ENCODE results near the gene KCTD16.
A peak's percentile ranks its signal among the peaks of the same experiment; 100 is the strongest.

KCTD16 gene

DNA sequence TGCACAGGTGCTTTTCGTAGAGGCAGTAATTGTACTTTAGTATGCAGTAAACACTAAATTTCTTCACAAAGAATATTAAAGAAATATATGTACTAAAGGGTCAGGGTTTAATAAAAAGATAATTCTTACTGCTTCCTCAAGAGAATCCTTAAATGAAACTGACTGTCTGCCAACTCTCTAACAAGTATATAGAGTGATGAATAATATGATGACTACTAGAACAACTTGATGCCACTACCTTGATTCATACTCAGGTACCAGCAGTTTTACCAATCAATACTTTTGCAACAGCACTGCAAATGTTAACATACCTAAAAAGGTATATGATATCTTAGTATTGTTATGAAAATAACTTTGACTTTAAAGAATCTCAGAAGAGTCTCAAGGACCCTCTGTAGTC lies 4.0 kb upstream of the KCTD16 start:
- DNase-seq: no peak

DNA sequence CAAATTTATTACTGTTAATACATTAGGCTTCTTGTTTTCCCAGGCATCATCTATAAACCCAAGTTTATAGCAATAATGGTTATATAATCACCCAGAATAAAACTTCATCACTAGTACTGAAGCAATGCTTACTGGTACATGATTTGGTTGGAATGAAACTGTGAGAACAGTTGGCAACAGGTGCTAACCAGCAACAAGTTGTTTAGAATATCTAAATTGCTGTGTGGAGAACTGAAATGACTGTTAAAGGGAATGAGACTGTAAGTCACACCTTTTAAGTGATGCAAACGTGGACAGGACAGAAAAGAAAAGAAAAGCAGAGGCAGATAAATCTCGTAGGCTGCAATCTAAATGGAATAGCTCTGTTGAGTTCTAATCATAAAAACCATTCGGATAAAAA lies 2.7 kb upstream of the KCTD16 start:
- DNase-seq: no peak

DNA sequence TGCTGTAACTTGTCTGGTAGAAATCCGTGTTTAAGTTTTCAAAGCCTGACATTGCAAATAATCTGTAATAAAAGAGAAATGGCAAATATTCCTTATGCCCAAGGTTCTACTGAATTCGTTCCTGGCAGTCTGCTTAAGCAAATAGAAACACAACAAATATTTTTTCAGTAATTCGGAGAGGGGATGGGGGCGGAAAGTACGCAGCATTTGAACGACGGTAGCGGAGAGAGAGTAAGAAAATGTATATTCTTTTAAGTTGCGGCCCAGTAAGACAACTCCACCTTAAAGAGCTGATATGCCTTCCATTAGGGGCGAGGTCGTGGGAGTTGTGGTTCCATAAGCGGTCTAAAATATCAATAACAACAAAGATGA lies 783 bp upstream of the KCTD16 start:
- DNase-seq: no peak

DNA sequence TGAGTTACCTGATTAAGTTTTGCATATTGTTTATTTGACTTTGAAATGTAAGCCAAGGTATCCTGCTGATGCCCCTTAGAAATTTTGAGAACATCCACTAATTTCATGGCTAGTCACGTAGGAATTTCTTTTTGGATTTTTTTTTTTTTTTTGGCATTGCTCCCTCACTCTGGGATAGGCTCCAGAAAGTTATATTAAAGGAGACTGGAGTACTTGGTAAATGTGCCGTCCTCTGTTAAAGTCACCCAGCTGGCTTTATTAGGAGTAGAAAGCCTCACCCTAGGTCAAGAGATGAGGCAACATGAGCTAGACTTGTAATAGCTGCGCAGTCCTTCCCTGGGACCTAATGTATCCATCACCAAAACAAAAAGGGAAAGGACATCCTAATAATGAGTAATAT lies 3.1 kb downstream of the KCTD16 start:
- no peak for DNase-seq

DNA sequence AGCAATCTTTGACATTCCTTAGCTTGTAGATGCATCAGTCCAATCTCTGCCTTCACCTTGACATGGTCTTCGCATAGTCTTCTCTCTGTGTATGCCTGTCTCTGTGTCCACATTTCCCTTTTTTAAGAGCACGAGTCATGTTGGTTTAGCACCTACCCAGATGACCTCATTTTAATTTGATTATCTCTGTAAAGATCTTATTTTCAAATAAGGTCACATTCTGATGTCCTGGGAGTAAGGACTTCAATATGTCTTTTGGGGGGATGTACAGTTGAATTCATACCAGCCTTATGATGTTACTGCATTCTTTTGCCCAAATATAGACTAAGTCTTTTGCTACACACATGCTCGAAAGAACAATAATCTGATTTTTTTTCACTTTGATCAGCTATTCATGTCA lies 6.9 kb downstream of the KCTD16 start:
- no peak for DNase-seq

DNA sequence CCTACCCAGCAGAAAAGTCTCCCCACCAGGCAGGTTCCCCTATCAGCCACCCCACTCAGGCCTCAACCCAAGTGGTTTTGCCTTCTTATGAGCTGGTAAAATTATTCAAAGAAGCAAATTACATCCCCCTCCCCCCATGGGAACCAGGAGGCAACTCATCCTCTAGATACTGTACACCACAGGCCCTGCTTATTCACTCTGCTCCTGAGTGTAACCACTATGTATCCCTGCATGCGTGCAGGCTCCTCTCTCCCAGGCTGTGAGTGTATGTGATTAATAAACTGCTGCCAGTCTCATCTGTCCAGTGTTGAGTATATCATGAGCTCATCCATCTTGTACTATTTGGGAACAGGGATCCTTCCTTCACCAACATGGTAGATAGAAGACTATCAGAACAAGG lies 8.6 kb downstream of the KCTD16 start:
- DNase-seq: no peak

DNA sequence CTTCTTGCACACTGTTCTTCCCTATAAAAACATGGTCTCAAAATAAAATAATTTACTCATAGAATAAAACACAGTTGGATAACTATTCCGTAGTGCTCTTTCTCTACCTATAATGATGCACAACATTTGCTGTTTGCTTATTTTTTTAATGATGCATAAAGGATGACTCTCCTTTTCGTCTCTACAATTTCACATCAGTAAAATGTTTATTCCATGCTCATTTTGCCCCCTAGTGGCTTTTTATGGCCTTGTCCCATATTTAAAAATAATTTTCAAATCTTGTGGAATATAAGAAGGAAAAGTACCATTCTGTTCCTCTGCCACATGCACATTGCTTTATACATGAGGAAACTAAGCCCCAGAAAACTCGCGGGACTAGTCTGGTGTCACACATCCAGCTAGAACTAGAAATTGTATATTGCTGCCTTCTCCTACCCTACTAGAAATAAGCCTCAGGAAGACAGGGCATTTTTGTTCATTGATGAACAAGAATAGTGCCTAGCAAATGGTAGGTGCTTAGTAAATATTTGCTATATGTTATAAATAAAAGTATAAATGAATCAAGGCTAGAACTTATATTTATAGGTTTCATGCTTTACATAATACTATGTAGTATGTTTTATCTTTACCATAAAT lies 12.7 kb downstream of the KCTD16 start:
- DNase-seq: peak; percentile 37 to 71 (median 47)

DNA sequence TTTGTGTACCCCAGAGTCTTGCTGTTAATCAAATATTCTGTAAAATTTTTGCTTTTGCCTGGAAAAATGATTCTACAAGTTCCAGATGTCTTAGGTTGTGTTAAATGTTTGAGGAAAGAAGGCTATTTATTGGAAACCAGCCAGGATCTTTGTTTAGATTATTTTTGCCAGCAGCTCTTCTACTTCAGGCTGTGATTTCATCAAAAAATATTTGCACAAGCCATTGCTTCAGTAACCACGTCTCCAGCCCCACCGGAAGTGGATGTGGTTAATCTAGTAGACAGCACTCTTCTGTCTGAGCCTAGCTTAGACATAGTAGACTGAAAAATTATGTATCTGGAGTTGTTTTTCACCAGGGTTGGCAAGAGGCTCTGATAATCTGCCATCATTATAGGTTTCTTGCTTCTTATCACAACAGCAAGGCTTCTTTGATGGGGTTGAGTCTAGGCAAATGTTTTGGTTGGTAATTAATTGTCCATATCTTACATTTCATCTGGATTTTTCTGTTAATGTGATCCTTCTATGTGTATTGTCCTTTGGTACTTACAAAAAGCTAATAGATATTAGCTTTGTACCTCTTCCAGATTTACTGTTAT lies 17.1 kb downstream of the KCTD16 start:
- peak; percentile 74 to 86 (median 80) for DNase-seq

DNA sequence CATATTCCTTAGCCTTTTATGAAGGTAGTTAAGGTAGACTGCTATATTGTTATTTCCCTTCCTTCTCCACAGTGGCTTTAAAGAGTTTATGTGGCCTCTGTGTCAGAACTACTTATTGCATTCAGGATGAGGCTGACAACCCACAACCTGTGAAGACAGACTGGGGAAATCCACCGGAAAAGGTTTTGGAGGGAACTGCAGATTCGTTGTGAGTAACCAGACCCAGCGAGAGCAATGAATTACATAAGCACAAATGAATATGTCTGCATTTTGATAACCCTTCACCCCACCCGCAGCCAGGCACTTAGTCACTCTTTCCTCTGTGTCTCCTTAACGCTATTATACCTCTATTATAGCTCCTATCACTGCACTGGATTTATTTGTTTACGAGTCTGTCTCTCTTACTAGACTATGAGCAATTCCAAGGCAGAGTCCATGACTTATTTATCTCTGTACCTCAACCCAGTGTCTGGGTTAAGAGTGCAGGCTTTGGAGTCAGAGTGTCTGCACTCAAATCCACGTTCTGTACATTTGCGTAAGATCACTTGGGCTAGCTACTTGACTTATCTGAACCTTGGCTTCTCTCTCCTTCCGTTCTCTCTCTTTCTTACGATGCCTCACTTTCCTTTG lies 19.2 kb downstream of the KCTD16 start:
- DNase-seq: peak; percentile 57 to 82 (median 74)

DNA sequence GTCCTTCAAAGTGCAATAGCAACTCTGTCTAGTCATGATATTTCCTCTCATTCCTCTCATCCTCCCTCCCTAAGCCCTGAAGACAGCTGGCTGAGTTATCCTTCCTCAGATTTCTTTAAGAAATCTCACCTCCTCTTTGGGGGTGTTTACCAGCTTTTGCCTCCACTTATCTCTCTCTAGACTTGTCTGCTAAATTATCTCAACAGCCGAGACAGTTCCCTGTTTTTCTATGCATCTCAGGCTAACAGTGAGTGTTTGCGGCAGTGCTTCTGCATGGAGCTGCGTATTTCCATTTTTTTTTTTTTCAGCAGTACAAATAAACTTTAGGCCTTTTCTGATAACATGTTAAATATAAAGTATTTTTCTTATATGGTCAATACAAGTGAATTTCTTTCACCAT lies 20.9 kb downstream of the KCTD16 start:
- DNase-seq: no peak

DNA sequence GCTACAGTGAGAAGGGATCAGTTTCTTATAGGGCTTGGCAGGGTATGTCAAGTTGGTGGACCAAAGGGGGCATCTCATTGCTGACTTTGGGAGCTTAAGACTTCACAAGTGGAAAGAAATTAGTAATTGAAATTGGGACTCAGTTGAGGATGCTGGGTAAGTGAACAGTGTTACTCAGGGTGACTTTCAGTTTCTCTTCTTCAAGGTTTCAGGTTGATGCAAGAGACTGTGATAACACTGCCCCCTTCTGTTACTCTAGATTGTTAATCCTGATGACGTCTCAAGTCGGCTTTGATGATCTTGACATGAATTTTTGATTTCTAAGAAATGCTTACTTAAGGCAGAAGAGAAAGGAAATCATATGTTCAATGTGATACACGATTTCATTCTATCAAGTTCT lies 21.3 kb downstream of the KCTD16 start:
- peak; percentile 41 to 81 (median 68) for DNase-seq

DNA sequence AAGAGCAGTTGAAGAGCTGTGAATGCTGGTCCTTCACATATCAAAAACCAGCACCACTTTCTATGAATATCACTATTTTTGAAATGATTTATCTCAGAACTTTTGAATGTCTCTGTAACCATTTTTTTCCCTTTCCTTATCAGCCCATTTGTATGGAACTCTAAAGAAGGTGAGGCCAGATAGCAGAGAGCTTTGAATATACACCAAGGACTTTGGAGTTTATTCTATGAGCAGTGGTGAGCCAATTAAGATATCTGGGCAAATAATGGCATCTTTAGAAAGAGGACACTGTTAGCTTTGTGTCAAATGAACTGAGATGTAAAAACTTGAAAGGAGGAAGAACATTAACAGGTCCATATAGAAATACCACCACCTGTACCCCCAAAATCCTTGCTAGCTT lies 22.0 kb downstream of the KCTD16 start:
- no peak for DNase-seq

DNA sequence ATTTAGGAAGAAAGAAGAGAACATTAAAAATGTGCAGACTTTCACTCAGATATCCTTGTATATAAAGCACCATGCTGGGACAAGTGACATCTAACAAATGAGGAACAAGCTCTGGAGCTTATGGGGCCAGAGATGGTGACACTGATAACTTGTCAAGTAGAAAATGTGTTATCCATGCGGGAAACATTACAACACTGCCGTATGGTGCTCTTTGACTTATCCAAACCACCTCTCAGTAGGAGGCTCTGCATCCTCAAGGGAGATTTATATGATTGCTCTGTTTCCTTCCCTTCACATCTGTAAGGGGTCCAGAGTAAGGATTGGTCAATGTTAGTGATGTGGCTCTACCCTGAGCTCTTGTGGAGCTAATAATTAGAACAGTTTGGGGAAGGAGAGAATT lies 23.5 kb downstream of the KCTD16 start:
- no peak for DNase-seq

DNA sequence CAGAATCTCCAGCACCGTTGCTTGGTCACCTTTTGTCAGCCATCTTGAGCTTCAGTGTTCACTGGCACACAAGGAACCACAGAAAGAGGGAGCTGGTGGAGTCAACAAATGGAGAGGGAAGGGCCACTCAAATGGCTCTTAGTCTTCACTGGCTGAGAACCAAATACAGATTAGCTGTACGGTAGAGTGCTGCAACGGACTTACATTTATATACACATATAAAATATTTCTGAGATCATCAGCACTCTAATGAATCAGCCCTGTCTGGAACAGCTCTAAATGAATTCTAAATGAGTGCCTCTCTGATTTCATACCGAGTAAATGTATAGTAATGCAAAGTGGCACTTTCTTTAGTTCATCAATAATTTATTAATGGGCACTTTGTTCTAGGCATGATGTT lies 24.8 kb downstream of the KCTD16 start:
- DNase-seq: no peak

DNA sequence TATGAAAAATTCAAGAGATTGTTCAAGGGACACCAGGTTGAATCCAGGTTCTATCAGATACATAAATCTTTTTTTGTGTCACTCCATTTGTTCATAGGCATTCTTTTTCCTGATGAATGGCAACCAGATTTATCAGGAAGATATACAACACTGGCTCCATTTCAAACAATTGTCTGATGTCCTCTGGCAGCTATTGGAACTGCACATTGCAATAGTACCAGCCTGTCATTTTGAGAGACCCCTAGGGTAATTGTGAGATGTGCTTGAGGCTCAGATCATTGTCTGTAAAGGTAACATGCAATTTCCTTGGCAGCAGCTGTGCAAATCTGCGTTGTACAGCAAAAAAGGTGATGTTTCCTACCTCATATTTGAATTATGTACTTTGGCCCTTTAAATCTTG lies 25.9 kb downstream of the KCTD16 start:
- no peak for DNase-seq

DNA sequence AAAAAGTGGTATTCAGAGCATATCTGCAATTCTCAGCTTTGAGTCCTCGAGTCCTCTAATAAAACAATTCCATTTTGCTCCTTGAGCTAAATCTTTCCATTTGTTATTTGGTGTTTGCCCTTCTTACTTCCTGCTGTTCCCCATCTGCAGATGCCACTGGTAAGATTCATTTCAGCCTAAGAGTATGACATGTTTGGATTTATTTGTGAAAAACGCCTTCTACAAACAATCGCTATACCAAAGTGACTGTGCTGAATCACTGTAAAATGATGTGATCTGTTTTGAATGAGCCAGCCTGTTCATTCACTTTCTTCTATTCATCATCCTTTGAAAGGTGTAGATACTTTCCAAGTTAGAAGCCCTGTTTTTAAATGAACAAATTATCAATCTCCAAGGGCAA lies 27.7 kb downstream of the KCTD16 start:
- no peak for DNase-seq

DNA sequence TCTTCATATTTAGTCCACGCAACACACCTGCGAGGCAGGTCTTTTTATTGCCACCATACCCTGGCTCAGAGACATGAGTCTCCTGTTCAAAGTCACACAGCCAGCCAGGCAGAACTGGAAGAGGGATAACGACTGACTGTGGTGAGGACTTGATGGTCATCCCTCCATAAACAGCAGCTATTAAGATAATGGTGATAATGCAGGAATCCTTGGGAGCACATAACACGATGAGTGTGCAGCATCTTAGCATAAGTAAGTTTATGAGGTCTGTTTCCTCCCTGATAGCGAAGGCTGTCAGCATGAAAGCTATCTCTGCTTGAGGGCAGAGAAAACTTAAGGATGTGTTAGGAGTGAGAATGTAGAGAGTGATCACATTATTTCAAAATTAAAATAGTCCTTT lies 30.9 kb downstream of the KCTD16 start:
- no peak for DNase-seq

DNA sequence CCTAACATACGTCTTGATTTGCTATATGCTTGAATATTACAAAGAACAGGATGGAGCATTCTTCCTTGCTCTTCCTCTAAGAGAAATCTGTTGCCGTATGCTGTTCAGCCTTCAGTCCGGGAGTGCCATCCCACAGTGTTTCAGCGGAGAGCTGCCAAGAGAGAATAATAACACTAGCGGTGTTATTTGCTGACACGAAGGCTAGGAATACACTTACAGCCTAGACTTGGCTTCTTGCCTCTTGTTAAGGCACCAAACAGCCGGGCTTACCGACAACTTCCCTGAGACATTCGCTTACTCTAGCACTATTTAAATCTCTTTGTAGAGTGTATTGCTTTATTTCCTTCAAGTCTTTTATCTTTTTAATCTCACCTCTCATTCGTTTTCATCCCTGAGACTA lies 31.4 kb downstream of the KCTD16 start:
- DNase-seq: no peak

DNA sequence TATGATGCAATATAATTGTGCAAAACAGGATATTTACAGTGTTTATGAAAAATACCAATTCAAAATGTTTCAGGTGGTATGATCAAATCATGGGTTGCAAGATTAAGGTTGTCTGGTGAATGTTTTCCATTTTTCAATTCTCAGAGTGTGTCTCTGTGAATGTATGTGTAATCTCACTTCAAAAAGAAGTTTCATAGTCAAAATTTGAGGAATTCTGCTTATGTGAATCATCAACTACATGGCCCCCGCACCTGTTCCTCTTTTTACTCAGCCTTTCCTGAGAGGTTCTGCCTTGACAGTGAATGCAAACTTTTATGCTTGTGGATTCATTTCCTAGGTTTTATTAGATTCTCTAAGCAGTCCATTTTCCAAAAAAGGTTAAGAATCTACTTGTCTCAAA lies 32.1 kb downstream of the KCTD16 start:
- DNase-seq: peak; percentile 26 to 59 (median 44)

DNA sequence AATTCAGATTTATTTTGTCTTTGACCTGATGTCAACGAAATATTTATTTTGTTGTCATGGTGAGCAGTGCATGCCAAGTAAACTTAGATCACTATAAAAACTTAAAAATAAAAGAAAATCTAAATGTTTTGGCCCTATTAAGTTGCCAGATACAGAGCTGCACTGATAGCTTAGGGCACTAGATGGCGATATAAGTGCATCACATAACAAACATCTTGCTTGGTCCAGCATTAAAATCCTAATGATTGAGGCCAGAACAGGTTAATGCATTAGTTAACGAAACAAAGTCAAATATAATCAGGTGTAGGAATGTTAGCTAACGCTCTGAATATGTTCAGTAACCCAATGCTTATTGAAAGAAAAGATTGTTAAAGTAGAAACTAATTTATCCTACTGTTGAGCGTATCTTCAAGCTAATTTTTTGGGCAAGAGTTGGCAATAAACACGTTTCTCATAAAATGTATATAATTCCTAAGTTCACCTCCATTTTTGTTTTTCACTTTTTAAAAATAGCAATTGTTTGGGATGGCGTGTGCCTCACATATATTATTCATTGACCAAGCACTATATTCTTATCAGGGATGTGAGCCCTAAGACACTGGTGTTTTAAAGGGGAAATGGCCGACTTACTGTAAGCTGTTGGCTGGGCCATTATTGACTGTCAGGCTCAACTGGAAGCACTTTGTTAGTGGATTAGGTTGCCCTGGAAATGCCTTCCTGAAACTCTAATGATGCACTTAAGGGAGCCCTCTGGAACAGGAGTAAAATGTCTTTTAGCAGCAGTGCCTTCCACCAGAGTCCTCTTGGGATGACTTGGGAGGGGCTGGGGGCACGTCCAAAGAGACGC lies 33.3 kb downstream of the KCTD16 start:
- DNase-seq: peak; percentile 63 to 72 (median 70)

DNA sequence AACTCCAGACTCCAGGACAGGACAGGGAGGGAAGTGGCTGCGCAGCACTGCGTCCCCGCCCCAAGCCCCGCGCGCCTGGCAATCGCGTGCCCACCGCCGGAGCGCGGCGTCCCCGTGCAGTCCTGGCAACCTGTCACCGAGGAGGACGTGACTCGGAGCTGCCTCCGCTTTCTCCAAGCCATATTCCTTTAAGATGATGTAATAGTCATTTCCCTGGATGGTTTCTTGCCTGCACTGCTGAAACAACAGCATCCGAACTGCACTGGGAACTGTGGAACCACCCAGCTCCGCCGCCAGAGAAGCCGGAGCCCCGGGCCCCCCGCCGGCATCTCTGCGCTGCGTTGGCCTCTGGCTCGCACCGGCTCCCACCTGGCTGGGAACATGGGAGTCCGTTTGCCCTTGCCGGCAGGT lies 34.5 kb downstream of the KCTD16 start:
- no peak for DNase-seq

DNA sequence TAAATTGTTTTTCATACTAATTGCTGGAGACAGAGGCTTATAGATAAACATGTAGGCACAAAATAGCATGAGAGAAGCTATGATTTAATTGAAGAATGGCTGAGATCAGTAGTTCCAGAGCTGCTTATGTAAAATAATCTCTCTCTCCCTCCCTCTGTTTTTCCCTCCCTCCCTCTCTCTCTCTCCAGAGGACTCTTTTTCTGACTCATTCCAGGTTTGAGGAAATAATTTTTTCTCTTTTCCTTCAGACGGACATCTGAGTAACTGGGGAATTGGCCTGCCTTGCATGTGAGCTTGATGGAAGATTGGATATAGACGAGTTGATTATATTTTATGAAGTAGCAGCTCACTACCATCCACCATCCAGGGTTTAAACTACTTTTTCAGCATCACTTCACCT lies 35.5 kb downstream of the KCTD16 start:
- no peak for DNase-seq

DNA sequence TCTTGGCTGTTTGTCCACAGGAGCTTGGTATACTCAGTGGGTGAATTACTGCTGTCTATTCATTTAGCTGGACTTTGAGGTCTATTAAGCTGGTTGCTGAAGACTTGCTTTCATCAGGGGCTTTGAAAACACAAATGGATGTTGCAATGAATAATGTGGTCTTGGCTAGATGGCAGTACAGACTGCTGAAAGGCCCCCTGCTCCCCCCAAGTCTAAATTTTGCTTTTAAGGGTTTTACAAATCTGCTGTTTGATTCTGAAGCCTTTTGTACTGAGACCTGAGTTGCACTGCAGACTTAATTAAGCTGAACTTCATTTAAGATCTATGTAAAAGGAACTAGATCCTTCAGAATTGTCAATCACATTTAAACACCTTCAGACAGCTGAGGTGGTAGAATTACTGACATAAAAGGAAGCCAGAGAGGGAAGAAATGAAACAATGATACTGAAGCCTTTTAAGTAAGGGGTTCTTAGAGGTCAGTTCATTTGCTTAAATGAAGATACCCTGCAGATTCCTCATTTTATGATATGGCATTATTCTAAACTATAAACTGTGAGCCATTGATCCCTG lies 37.3 kb downstream of the KCTD16 start:
- DNase-seq: no peak

Data from suppressor macrophage (primary cell).